Measurements from ENCODE around the gene NARS2.

Gene NARS2

GRCh38 chr11:78428773-78429172, 145.9 kb downstream of the NARS2 start:
- no peak for DNase-seq

DNA sequence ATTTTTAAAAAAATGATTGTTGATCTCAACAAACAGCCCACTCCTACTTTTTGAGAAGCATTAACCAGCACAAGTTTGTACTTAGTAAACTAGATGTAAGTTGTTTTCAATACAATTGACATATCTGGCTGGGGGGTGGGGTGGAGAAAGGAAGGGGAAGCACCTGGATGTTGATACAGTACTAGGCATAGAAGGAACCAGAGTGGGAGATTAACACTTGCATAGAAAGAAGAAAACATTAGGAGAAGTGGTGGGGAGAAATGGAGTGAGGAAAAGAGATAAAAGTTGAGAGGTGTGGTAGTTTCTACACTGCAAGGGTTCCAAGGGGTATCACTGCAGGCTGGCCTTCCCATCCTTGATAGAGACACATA, 146.4 kb downstream of the NARS2 start:
- no peak for DNase-seq

GRCh38 chr11:78427615-78428265, 146.9 kb downstream of the NARS2 start:
- peak in 1 of 2 donors; percentile 11 for DNase-seq

DNA sequence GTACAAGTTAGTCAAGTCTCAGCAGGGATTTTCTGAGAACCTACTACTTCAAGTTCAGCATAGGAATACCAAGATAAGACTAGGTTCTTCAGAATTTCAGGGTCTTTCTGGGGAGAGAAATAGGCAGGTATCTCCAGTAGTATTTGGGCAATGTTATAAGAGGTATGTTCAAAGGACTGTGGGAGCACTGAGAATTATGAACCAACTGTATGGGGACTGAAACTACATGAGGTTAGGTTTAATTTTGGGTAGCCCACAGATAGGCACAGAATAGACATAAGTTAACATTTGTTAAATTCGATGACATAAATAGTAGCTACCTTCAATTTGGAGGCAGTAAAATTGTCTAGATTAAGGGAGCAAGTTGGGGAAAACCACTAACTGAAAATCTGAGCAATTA, 147.8 kb downstream of the NARS2 start:
- DNase-seq: no peak

- no peak for DNase-seq
Observed at GRCh38 chr11:78425399-78426070, 149.1 kb downstream of the NARS2 start.

GRCh38 chr11:78424334-78425270, 150.1 kb downstream of the NARS2 start:
- DNase-seq: peak; percentile 24 to 54

DNA sequence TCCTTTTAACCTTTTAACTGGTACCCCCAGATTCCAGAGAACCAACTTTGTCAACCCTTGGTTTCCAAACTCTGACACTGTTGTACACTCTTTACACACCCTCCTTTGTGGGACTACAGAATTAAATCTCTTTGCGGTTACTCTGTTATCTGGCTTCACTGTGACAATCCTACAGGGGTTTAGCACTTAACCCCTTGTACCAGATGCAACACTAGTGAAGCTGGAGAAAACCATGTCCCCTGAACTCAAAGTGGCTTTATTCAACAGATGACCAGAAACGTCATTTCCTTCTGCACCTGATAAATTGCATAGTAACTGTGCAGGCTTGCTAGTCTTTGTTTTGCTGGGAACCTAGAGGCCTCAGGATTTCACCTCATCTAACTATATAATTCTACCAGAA, 151.4 kb downstream of the NARS2 start:
- DNase-seq: no peak

- peak in 1 of 2 donors; percentile 72 for DNase-seq
Observed at GRCh38 chr11:78420796-78421209, 153.9 kb downstream of the NARS2 start.

- DNase-seq: peak; percentile 46 to 56
Observed at GRCh38 chr11:78420255-78420764, 154.4 kb downstream of the NARS2 start.

DNA sequence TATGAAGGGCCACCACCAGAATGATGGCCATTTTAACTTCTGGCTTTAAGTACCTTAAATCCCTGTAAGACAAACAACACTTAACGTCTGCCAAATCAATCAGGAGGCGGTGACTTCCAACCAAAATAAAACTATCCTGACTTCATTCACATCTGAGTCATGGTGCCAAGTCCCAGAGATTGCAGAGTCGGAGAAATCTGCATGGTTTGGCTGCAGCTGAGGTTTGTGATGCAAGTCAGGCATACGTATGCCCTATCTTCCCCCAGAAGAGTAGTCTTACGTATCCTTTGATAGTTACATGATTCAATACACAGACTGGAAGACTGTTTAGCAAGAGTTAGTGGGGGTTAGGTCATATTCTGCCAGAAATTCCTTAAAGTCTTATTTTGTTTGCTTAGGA, 155.3 kb downstream of the NARS2 start:
- DNase-seq: peak in 1 of 2 donors; percentile 68

DNA sequence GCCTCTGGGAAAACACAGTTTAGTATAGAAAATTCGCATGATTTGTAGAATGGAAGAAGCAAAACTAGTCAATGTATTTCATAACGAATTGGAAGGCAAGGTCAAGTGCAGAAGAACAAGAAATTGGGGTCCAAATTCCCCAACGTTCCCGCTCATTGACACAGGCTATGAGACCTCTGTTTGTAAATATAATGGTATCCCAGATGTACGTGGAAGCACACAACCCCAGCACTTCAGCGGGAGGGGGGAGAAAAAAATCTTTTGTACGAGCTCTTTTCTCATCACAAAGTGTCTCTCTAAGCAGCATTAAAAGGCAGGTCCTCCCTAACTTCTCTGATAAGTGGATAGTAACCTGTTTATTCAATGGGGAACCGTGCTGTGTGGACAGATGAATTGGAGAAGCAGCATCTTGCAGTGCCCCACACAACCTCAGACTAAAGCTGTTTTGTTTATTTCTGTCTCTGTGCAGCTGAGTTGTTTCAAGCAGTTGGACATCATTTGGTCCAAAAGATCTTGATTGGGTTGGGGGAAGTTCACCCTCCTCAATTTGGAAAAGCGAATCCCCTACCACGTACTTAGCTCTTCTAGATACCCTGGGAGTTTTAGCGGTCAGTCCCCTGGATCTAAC, 156.0 kb downstream of the NARS2 start:
- DNase-seq: no peak

DNA sequence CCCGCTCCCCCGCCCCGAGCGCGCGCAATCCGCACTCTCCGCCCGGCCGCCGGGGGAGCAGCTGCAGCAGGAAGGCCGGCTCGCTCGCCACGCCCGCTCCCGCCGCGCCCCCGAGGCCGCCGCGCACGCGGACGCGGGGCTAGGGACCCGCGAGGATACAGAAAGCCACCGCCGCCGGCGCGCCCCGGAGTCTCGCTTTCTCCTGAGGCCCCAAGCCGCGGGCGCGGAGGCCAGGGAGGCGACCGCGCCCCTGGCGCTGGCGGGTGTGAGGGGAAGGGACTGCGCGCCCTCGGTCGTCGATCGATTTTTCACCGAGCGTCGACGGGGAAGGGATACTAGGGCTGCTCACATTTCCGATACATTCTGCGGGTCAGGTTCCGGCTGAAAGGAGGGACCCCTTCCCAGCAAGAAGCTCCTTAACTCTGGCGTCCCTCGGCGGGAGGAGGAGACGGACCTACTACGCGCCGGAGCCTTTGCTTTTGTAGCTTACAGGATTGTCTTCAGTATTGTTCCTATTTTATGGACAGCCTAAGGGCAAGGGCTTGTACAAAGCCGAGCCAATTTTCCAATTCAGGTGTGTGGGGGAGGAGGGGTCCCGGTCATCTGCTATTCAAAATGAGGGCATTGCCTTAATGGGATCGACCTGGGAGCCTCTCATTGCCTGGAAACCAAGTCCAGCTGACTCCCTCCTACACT, 156.6 kb downstream of the NARS2 start:
- peak; percentile 81 to 86 for DNase-seq

DNA sequence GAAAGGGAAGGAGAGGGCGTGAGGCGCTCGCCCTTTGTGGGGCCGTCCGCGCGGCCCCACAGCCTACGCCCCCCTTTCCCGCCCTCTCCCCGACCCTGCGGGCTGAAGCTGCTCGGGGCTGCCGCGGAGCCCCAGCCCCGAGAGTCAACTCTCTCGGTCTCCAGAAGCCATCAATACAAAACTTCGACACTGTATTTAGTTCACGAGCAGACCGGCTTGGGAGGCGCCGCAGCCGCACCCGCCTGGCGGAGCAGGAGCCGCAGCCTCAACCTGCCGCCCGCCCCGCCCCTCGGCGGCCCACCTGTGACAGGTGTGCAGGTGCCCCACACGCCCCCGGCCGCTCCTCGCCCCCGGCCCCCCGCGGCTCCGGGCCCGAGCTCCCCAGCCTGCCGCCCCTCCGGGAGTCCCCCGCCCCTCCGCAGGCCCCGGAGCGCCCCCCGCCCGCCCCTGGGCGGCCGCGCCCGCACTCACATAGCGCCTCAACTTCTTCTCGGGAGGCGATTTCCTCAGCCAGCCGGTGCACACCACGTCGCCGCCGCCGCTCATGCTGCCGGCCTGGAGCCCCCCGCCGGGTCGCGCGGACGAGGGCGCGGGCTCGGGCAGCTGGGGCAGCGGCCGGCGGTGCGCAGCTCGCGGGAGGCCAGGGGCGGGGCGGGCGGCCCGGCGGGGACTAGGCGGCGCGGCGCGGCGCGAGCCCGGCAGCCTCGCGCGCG, 157.3 kb downstream of the NARS2 start, which contains the start of gene GAB2:
Gene GAB2, minus strand, starts transcription at position 646 of the 713 bp plus-strand sequence. Its CDS starts 100 bp downstream, at position 546.
- peak in 1 of 2 donors; percentile 38 for DNase-seq

DNA sequence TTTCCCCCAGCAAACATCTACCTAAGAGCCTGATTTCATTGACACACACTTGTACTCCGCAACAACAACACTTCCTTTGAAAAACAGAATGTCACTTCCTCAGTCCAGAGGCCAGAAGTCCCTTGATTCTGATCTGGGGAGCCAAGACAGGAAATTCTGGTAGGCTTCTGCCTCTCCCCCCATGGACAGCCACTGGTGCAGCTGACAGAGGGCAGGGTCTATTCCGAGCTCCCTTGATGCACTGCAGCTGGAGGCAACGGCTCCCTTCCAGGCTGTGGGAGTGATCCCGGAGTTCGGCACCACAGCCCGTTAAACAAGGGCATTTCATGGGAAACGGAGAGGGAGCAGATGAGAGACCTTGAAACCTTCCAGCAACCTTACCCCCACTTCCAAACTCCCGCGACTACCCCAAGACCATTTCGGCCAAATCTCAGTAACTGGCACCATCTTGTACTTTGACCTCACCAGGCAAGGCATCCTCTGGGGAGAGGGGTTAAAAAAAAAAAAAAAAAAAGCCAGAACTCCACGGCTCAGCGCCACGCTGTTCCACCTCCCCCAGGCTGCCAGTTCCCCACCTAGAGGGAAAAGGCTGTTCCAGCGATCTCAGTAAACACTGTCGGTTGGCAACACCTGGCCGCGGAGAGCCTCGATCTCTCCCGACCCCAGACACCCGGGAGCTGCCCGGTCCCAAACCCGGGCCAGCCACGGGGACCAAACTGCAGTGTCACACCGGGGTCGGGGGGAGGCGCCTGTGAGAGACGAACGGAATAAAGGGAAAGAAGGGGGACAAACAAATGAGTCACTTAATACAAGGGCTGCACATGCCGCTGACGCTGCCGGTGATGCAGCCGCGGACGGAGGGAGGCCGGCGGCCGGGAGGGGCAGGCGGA, 158.1 kb downstream of the NARS2 start:
- DNase-seq: peak; percentile 79 to 81

GRCh38 chr11:78415338-78415737, 159.3 kb downstream of the NARS2 start:
- no peak for DNase-seq

DNA sequence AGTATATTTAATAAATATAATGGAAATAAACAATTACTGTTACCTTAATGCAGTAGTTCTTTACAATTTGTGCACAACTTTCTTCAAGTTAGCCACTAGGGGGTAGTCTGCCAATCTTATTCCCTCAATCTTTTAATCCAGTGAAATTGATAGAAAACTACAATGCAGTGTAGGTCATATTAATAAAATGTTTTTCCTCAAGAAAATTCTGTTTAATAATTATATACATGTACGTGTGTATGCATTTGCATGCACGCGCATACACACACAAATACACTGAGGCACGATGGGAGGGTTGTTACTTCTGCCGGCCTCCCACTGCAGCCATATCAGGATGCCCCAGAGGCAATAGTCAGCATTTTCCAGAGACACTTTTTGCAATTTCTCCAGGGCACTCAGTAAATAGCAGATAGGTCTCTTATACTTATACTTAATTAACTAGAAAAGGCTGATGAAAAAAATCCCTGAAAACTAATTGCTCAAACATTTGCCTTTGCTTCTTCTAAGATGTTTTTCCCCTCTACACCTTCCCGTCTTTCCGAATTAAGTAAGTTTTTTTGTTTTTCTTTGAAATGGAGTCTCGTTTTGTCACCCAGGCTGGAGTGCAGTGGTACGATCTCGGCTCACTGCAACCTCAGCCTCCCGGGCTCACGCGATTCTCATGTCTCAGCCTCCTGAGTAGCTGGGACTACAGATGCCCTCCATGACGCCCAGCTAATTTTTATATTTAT, 160.2 kb downstream of the NARS2 start:
- peak in 1 of 2 donors; percentile 34 for DNase-seq

DNA sequence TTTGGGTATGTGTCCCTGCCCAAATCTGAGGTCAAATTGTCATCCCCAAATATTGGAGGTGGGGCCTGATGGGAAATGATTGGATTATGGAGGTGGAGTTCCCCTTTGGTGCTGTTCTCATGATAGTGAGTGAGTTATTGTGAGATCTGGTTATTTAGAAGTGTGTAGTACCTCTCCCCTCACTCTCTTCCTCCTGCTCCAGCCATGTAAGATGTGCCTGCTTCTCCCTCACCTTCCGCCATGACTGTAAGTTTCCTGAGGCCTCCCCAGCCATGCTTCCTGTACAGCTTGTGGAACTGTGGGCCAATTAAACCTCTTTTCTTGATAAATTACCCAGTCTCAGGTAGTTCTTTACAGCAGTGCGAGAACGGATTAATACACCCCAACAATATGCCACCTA, 166.0 kb downstream of the NARS2 start:
- no peak for DNase-seq

- no peak for DNase-seq
Observed at GRCh38 chr11:78406568-78407196, 168.0 kb downstream of the NARS2 start.

DNA sequence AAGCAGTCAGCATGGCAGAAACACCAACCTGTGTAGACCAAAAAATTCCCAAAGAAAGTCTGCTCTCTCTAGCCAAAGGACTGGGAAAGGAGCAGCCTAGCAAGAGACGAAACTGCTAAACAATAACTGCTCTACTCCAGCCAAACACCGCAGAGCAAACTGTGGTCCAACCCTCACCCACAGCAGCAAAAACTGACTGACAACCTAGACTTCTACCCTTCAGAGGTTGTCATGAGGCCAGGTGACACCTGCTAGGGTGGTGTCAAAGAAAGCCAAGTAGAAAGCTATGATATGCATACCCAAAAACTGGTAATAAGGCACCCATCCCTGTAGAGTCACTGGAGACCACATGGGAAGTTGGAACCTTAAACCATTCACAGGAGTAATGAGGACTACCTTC, 168.9 kb downstream of the NARS2 start:
- no peak for DNase-seq
